DMS79 treated with DMSO at 0.1 percent for 48 hours (cell line): Measurements from ENCODE around the gene STK11IP.

Experiments
- DNase-seq: peaks from one replicate; lab custom pipeline; 2025; lab: John Stamatoyannopoulos, UW

Gene STK11IP

GRCh38 chr2:219581346-219581745 lies 16.3 kb upstream of the STK11IP start:
- DNase-seq, result peak; percentile 8

- no peak for DNase-seq
Measured at GRCh38 chr2:219591091-219591490, 6.6 kb upstream of the STK11IP start.

GRCh38 chr2:219592736-219593135 lies 4.9 kb upstream of the STK11IP start:
- DNase-seq, result no peak

GRCh38 chr2:219593154-219593553 lies 4.5 kb upstream of the STK11IP start:
- DNase-seq, result no peak

GRCh38 chr2:219595256-219595655 lies 2.4 kb upstream of the STK11IP start:
- no peak for DNase-seq

GRCh38 chr2:219596954-219597551 lies 604 bp upstream of the STK11IP start:
- peak; percentile 31 for DNase-seq

- peak; percentile 7 for DNase-seq
Measured at GRCh38 chr2:219598308-219599078, 836 bp downstream of the STK11IP start.

- no peak for DNase-seq
Measured at GRCh38 chr2:219603771-219604170, 6.1 kb downstream of the STK11IP start.

GRCh38 chr2:219605607-219605954 lies 7.9 kb downstream of the STK11IP start:
- DNase-seq, result no peak

GRCh38 chr2:219607931-219608330 lies 10.3 kb downstream of the STK11IP start:
- no peak for DNase-seq

- no peak for DNase-seq
Measured at GRCh38 chr2:219608399-219608964, 10.8 kb downstream of the STK11IP start.

- DNase-seq, result no peak
Measured at GRCh38 chr2:219609149-219609750, 11.6 kb downstream of the STK11IP start.

- DNase-seq, result no peak
Measured at GRCh38 chr2:219611306-219611705, 13.6 kb downstream of the STK11IP start.

- no peak for DNase-seq
Measured at GRCh38 chr2:219611866-219612576, 14.4 kb downstream of the STK11IP start.

GRCh38 chr2:219612577-219613286 lies 15.1 kb downstream of the STK11IP start:
- no peak for DNase-seq

- no peak for DNase-seq
Measured at GRCh38 chr2:219613461-219614070, 15.9 kb downstream of the STK11IP start.

GRCh38 chr2:219614076-219614860 lies 16.6 kb downstream of the STK11IP start:
- no peak for DNase-seq

- no peak for DNase-seq
Measured at GRCh38 chr2:219615036-219615435, 17.4 kb downstream of the STK11IP start.

GRCh38 chr2:219615894-219616293 lies 18.2 kb downstream of the STK11IP start:
- no peak for DNase-seq

GRCh38 chr2:219616550-219616949 lies 18.9 kb downstream of the STK11IP start:
- DNase-seq, result no peak

- no peak for DNase-seq
Measured at GRCh38 chr2:219618733-219619122, 21.1 kb downstream of the STK11IP start.
